HG03066 (cell line): ENCODE data around the gene FCRLB.
A peak's percentile ranks its signal among the peaks of the same experiment; 100 is the strongest.
"Not testable (repeated sequence)": the region's sequence is repeated elsewhere in the genome, so short reads cannot be mapped to it uniquely, and the experiment has no call there.

Experiments used
- ATAC-seq: cut with Tn5 transposase; IDR thresholded peaks from one replicate; pipeline ENCODE4 v1.9.1; 2021; ENCODE audit warnings: low read depth; ENCODE audit not compliant: unreplicated experiment

Gene FCRLB

GRCh38 chr1:161720956-161721737 lies at the start of gene FCRLB:
TSS of gene FCRLB (plus strand) at chr1:161721544. CDS start at chr1:161722673, 1,129 bp downstream.
- ATAC-seq, result no peak

GRCh38 chr1:161673437-161673836 lies 47.9 kb upstream of the FCRLB start:
- not testable (repeated sequence) for ATAC-seq

GRCh38 chr1:161674447-161674846 lies 46.9 kb upstream of the FCRLB start:
- ATAC-seq, result not testable (repeated sequence)

DNA sequence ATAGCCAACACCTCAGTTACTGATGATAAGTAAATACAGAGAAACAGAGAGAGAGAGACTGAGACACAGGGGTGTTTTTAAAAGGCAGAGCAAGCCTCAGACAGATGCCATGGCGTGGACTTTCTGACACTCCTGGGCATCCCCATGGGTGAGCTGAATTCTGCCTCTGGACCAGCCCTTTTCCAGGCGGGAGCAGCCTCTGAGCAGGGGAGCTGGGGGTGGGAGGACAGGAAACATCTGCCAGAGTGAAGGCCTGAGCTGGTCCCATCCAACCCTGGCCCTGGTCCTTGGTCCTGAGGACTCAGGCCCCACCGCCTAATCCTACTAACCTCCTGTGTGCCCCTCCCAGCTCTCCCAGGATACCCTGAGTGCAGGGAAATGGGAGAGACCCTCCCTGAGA lies 46.4 kb upstream of the FCRLB start:
- not testable (repeated sequence) for ATAC-seq

GRCh38 chr1:161676441-161676840 lies 44.9 kb upstream of the FCRLB start:
- ATAC-seq, result no peak

DNA sequence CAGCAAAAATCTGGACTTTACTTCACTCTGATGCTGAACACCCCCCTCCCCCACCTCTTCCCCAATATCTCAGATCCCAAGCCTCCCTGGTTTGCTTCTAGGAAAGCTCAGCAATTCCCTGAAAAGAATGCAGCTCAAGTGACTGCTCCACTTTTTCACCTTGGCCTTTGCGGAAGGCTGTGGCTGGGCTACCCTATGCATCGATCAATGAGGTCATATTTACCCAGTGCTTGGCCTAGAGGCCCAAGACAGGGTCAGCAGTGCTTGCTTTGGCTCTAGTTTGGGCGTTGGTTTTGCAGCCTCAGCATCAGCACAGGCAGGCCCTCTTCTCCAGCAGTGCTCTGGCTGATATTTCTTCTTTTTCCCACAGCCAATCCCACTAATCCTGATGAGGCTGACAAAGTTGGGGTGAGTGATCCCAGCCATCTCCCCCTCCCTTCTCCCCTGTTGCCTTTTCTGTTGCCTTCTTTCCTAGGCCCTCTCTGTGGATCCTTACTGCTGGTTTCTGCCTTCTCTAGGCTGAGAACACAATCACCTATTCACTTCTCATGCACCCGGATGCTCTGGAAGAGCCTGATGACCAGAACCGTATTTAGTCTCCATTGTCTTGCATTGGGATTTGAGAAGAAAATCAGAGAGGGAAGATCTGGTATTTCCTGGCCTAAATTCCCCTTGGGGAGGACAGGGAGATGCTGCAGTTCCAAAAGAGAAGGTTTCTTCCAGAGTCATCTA lies 44.2 kb upstream of the FCRLB start:
- ATAC-seq, result no peak

DNA sequence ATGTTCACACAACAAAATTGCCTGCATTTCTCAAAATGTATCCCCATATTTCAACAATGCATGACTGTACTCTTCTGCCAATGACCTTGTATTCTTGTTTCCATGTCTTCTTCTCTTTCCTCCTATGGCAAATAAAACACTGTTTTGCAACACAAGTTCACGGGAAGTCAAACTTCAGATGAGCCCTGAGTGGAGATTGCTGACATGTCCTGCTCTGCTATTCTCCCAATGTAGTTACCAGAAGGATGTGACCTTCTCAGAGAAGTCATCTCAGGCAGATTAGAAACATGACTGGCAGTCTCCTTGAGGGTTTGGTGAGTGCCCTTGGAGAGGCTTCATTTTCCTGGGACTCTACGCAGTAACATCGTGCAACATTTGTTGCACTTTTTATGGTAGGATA lies 42.8 kb upstream of the FCRLB start:
- ATAC-seq, result no peak

DNA sequence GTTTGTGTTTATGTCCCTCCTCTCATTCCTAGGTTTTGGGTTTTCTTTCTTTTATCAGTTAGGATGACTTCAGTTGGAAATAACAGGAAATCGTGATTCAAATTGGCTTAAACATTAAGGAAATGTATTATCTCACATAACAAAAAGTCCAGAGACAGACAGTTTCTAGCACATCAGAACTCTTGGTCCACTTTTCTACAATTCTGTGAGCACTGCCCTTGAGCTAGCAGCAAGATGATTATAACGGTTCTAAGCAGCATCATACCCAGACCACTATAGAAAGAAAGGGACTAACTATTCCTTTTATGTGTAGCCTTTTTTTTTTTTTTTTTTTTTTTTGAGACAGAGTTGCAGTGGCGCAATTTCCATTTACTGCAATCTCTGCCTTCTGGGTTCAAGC lies 39.5 kb upstream of the FCRLB start:
- no peak for ATAC-seq

DNA sequence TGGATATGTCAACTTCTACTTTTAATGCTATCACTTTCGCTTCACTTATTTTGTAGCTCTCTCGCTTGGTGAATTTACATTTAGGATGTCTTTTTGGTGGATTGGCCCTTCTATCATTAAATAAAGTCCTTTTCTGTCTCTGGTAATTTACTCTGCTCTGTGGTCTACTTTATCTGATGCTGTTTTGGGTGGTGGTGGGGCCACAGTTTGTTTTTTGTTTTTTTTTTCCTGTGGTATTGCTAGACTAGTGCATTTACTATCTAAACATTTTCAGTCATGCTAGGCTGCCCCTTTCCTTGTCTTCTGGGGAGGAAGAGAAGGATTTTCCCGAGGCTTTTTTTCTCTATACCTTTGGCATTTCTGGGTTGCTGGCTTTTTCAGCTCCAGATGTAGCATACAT lies 32.4 kb upstream of the FCRLB start:
- ATAC-seq, result no peak

DNA sequence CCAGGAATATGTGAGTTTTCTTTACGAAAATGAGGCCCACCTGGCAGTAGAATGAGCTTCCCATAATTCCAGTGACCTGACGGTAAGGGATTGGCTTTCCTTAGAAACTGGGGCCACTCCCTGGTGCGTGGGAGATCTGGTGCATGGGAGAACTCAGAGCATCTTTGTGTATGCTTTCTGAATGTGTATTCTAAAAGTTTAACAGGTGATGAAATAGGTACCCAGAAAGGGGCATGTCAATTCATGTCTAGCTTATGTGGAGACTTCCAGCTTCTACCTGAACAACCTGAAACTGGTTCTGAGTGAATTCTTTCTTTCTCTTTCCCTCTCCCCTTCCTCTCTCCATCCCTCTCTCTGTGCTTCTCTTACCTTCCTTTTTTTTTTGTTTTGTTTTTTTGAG lies 29.5 kb upstream of the FCRLB start:
- ATAC-seq, result no peak

GRCh38 chr1:161693020-161693712 lies 28.2 kb upstream of the FCRLB start:
- not testable (repeated sequence) for ATAC-seq

DNA sequence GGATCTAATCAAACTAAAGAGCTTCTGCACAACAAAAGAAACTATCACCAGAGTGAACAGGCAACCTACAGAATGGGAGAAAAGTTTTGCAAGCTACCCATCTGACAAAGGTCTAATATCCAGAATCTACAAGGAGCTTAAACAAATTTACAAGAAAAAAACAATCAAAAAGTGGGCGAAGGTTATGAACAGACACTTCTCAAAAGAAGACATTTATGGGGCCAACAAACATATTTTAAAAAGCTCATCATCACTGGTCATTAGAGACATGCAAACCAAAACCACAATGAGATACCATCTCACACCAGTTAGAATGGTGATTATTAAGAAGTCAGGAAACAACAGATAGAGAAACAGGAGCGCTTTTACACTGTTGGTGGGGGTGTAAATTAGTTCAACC lies 23.0 kb upstream of the FCRLB start:
- ATAC-seq, result not testable (repeated sequence)

DNA sequence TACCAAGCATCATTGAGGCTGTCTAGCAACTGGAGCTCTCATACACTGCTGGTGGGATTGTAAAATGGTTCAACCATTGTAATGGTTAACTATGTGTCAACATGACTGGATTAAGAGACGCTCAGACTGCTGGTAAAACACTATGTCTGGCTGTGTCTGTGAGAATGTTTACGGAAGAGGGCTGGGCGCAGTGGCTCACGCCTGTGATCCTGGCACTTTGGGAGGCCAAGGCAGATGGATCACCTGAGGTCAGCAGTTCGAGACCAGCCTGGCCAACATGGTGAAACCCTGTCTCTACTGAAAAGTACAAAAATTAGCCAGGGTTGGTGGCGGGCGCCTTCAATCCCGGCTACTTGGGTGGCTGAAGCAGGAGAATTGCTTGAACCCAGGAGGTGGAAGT lies 19.1 kb upstream of the FCRLB start:
- ATAC-seq, result no peak

DNA sequence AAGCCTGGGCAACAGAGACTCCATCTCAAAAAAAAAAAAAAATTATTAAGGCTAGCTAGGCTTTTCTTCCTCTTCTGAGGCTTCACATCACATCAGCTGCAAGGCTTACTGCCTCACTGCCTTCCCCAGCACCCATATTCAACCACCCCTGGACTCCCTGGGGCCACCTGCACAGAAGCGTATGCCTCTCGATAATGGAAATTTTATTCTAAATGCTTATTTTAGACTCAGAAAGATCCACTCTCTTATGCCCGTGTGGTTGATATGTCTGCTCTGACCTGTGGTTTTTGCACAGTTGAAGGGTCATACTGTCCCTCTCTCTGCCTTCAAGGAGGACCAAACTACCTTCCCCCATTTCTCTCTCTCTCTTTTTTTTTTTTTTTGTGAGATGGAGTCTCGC lies 15.8 kb upstream of the FCRLB start:
- ATAC-seq, result peak; percentile 35

- ATAC-seq, result no peak
Measured at GRCh38 chr1:161706113-161706481, 15.2 kb upstream of the FCRLB start.

- ATAC-seq, result peak; percentile 61
Measured at GRCh38 chr1:161706482-161707347, 14.6 kb upstream of the FCRLB start, which contains the start of gene FCRLA. TSS of gene FCRLA (plus strand) at chr1:161707229. CDS start at chr1:161707265, 36 bp downstream.

DNA sequence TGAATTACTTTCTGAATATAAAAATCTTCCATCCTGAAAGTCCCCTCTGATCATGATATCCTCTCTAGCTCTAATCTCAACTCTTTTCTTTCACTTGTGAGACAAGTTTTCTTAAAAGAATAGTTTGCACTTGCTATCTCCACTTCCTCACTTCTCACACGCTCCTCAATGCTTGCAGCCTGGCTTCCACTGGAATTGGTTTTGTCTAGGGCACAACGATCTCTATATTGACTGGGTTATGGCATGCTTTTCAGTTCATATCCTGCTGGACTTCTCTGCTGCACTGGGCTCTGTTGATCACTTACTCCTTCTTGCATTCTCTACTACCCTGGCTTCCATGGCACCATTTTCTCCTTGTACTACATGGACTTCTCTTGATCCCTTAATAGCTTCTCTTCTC lies 13.8 kb upstream of the FCRLB start:
- no peak for ATAC-seq

DNA sequence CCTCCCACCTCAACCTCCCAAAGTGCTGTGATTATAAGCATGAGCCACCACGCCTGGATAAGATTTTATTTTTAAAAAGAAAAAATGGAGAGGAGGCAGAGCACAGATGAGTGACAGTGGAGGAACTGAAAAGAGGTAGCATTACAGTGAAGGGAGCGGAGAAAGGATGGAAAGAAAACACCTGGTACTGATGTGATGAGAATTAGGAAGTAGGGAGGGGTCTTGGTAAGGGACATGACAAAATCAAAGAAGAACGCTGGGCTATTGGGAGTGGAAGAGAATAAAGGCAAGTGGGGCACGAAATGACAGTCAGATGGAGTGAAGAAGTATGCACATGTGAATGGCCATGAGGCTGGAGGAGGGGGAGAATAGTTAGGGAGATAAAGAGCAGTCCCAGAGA lies 12.0 kb upstream of the FCRLB start:
- no peak for ATAC-seq

DNA sequence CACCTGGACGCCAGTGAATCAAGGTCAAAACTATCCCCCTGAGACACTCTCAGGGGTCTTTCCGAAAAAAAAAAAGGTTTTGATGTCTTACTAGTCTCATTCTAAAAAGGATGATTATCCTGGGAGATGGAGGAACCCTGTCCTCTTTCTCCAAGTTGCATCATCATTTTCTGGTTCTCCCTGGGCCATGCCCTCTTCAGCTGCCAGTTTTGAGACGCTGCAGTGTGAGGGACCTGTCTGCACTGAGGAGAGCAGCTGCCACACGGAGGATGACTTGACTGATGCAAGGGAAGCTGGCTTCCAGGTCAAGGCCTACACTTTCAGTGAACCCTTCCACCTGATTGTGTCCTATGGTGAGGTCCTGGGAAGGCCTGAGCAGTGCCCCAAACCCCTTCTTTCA lies 10.8 kb upstream of the FCRLB start:
- no peak for ATAC-seq

- peak; percentile 57 for ATAC-seq
Measured at GRCh38 chr1:161718559-161719324, 2.6 kb upstream of the FCRLB start.
